GM19452 (cell line): ENCODE measurements around the gene CCNY.

Source experiments
- ATAC-seq: cut with Tn5 transposase; IDR thresholded peaks from one replicate; pipeline ENCODE4 v1.9.1; 2021; ENCODE audit not compliant: unreplicated experiment

CCNY gene

GRCh38 chr10:35331894-35332640 is 4.2 kb upstream of the CCNY start:
- ATAC-seq: no peak

GRCh38 chr10:35334297-35334696 is 2.0 kb upstream of the CCNY start:
- no peak for ATAC-seq

- ATAC-seq: peak; percentile 9
These were observed 901 bp upstream of the CCNY start for GRCh38 chr10:35335133-35336083.

GRCh38 chr10:35336921-35337823 is 863 bp downstream of the CCNY start:
- peak; percentile 1 for ATAC-seq

GRCh38 chr10:35339942-35340341 is 3.6 kb downstream of the CCNY start:
- peak; percentile 43 for ATAC-seq

- no peak for ATAC-seq
These were observed 4.7 kb downstream of the CCNY start for GRCh38 chr10:35340975-35341374.

- ATAC-seq: peak; percentile 68
These were observed 5.2 kb downstream of the CCNY start for GRCh38 chr10:35341521-35341920.

- ATAC-seq: no peak
These were observed 6.0 kb downstream of the CCNY start for GRCh38 chr10:35342183-35342753.

GRCh38 chr10:35343739-35344138 is 7.4 kb downstream of the CCNY start:
- ATAC-seq: no peak

GRCh38 chr10:35345383-35345742 is 9.1 kb downstream of the CCNY start:
- ATAC-seq: no peak

GRCh38 chr10:35346248-35346647 is 9.9 kb downstream of the CCNY start:
- ATAC-seq: no peak

GRCh38 chr10:35347121-35347562 is 10.8 kb downstream of the CCNY start:
- no peak for ATAC-seq

- ATAC-seq: no peak
These were observed 11.7 kb downstream of the CCNY start for GRCh38 chr10:35347899-35348608.

GRCh38 chr10:35348609-35349388 is 12.5 kb downstream of the CCNY start:
- no peak for ATAC-seq

- ATAC-seq: no peak
These were observed 13.1 kb downstream of the CCNY start for GRCh38 chr10:35349389-35349915.

- no peak for ATAC-seq
These were observed 14.7 kb downstream of the CCNY start for GRCh38 chr10:35351021-35351420.

- ATAC-seq: no peak
These were observed 15.8 kb downstream of the CCNY start for GRCh38 chr10:35352097-35352496.

GRCh38 chr10:35352512-35352911 is 16.2 kb downstream of the CCNY start:
- no peak for ATAC-seq

- ATAC-seq: no peak
These were observed 17.1 kb downstream of the CCNY start for GRCh38 chr10:35353395-35353794.
